WTC11 (cell line): ENCODE data around the gene NME4. TPM values are rescaled to one million over a fixed set of nuclear protein-coding genes. Genes with fewer than 3 reads are reported as not detected.

Source experiments
- ATAC-seq: fragments of 200-7000 bp; cut with Tn5 transposase; 2 replicates; pipeline ENCODE4 v1.10.0; 2021; ENCODE audit warnings: mild to moderate bottlenecking, moderate library complexity
- CTCF ChIA-PET: fragments of 300-600 bp; sonication (Branson Sonifier 250); formaldehyde crosslinking; loops from one replicate; lab custom pipeline; 2021; ENCODE audit warnings: antibody characterized with exemption; lab: Charles Lee
- POLR2A ChIA-PET: fragments of 350-600 bp; sonication (Branson Sonifier 250); formaldehyde crosslinking; loops from one replicate; lab custom pipeline; 2021; ENCODE audit warnings: antibody characterized with exemption; lab: Charles Lee
- DNase-seq: peaks from one replicate; pipeline ENCODE4 v3.0.0; 2021; ENCODE audit warnings: low spot score
- H3K27ac Mint-ChIP-seq: 2 replicates; pipeline ENCODE4 v1.8.0; 2021; ENCODE audit warnings: mixed read lengths
- H3K27me3 Mint-ChIP-seq: 2 replicates; pipeline ENCODE4 v1.8.0; 2021; ENCODE audit warnings: low read depth, mild to moderate bottlenecking, moderate library complexity, mixed read lengths
- H3K36me3 Mint-ChIP-seq: 2 replicates; pipeline ENCODE4 v1.8.0; 2021; ENCODE audit warnings: mixed read lengths
- H3K4me1 Mint-ChIP-seq: 2 replicates; pipeline ENCODE4 v1.8.0; 2022; ENCODE audit warnings: mixed read lengths
- H3K4me3 Mint-ChIP-seq: 2 replicates; pipeline ENCODE4 v1.8.0; 2021; ENCODE audit warnings: mild to moderate bottlenecking, moderate library complexity, mixed read lengths
- H3K9me3 Mint-ChIP-seq: 2 replicates; pipeline ENCODE4 v1.8.0; 2021; ENCODE audit warnings: mixed read lengths
- CBFB ChIP-seq: sonication (generic); formaldehyde crosslinking; IDR thresholded peaks from 2 replicates; pipeline ENCODE4 v1.8.1; 2022; ENCODE audit warnings: mild to moderate bottlenecking, low read depth, missing genetic modification reagents
- GABPB1 ChIP-seq: sonication (generic); formaldehyde crosslinking; IDR thresholded peaks from 2 replicates; pipeline ENCODE4 v1.8.1; 2023; ENCODE audit warnings: mild to moderate bottlenecking, missing genetic modification reagents
- NR2C2 ChIP-seq: sonication (generic); formaldehyde crosslinking; IDR thresholded peaks from 2 replicates; pipeline ENCODE4 v1.8.0; 2022; ENCODE audit warnings: mild to moderate bottlenecking, missing genetic modification reagents
- SMAD3 ChIP-seq: sonication (generic); formaldehyde crosslinking; IDR thresholded peaks from 2 replicates; pipeline ENCODE4 v1.8.0; 2022; ENCODE audit warnings: missing genetic modification reagents, mild to moderate bottlenecking, borderline replicate concordance
- TP53 ChIP-seq: sonication (generic); formaldehyde crosslinking; IDR thresholded peaks from 2 replicates; pipeline ENCODE4 v1.8.1; 2023; ENCODE audit warnings: mild to moderate bottlenecking, missing genetic modification reagents
- ZNF121 ChIP-seq: sonication (generic); formaldehyde crosslinking; IDR thresholded peaks from 2 replicates; pipeline ENCODE4 v1.8.0; 2023; ENCODE audit warnings: missing genetic modification reagents
- total RNA-seq: library from RNA; stranded (reverse); gene quantifications from 3 replicates; pipeline ENCODE4 v1.2.3, GENCODE V29; 2021
- TF ChIP-seq, protein P1 (sequence below): fragments of 250-450 bp; sonication (Bioruptor Pico); IDR thresholded peaks from 2 replicates; pipeline ENCODE4 v1.9.0; 2021; ENCODE audit warnings: moderate library complexity, mild to moderate bottlenecking, inconsistent platforms, borderline replicate concordance
- TF ChIP-seq, protein P2 (sequence below): fragments of 250-450 bp; sonication (Bioruptor Pico); IDR thresholded peaks from 2 replicates; pipeline ENCODE4 v1.9.0; 2021; ENCODE audit warnings: mild to moderate bottlenecking
- TF ChIP-seq, protein P3 (sequence below): sonication (generic); formaldehyde crosslinking; IDR thresholded peaks from 2 replicates; pipeline ENCODE4 v1.8.0; 2022; ENCODE audit warnings: mild to moderate bottlenecking, missing genetic modification reagents
- TF ChIP-seq, protein P4 (sequence below): sonication (generic); formaldehyde crosslinking; IDR thresholded peaks from 2 replicates; pipeline ENCODE4 v1.8.0; 2022; ENCODE audit warnings: missing genetic modification reagents
- TF ChIP-seq, protein P5 (sequence below): sonication (generic); formaldehyde crosslinking; IDR thresholded peaks from 2 replicates; pipeline ENCODE4 v1.8.1; 2023; ENCODE audit warnings: mild to moderate bottlenecking, missing genetic modification reagents, borderline replicate concordance
- TF ChIP-seq, protein P6 (sequence below): sonication (generic); formaldehyde crosslinking; IDR thresholded peaks from 2 replicates; pipeline ENCODE4 v1.8.1; 2023; ENCODE audit warnings: mild to moderate bottlenecking, missing genetic modification reagents, moderate library complexity

NME4 gene
- total RNA-seq, 1 experiment from 2014 or later: 467 TPM

DNA sequence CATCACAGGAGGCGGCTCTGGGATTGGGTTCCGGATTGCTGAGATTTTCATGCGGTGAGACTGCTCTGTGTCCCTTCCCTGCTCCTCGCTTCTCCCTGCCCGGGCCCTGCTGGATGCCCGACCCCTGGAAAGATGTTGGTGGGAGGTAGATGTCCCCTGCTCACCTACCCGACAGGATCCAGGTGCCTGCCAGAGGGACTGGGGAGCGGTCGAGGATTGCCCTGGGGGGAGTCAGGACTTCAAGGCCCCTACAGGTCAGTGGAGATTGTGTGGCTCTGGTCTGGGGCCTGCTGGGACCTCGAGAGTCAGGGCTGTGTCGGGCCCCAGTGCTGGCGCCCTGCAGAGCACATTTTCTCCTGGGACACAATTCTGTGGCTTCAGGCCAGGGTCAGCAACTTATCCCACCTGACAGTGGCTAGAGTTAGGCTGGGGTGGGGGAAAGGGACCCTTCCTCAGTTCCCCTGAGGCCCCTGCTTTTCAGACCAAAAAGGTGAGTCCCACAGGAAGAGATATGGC, 8.0 kb downstream of the NME4 start (continued):
- TF ChIP-seq, protein P1, sequence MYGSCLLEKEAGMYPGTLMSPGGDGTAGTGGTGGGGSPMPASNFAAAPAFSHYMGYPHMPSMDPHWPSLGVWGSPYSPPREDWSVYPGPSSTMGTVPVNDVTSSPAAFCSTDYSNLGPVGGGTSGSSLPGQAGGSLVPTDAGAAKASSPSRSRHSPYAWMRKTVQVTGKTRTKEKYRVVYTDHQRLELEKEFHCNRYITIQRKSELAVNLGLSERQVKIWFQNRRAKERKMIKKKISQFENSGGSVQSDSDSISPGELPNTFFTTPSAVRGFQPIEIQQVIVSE (CRISPR knock-in tag): no peak
- TF ChIP-seq, protein P2, sequence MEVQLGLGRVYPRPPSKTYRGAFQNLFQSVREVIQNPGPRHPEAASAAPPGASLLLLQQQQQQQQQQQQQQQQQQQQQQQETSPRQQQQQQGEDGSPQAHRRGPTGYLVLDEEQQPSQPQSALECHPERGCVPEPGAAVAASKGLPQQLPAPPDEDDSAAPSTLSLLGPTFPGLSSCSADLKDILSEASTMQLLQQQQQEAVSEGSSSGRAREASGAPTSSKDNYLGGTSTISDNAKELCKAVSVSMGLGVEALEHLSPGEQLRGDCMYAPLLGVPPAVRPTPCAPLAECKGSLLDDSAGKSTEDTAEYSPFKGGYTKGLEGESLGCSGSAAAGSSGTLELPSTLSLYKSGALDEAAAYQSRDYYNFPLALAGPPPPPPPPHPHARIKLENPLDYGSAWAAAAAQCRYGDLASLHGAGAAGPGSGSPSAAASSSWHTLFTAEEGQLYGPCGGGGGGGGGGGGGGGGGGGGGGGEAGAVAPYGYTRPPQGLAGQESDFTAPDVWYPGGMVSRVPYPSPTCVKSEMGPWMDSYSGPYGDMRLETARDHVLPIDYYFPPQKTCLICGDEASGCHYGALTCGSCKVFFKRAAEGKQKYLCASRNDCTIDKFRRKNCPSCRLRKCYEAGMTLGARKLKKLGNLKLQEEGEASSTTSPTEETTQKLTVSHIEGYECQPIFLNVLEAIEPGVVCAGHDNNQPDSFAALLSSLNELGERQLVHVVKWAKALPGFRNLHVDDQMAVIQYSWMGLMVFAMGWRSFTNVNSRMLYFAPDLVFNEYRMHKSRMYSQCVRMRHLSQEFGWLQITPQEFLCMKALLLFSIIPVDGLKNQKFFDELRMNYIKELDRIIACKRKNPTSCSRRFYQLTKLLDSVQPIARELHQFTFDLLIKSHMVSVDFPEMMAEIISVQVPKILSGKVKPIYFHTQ (CRISPR knock-in tag): no peak

DNA sequence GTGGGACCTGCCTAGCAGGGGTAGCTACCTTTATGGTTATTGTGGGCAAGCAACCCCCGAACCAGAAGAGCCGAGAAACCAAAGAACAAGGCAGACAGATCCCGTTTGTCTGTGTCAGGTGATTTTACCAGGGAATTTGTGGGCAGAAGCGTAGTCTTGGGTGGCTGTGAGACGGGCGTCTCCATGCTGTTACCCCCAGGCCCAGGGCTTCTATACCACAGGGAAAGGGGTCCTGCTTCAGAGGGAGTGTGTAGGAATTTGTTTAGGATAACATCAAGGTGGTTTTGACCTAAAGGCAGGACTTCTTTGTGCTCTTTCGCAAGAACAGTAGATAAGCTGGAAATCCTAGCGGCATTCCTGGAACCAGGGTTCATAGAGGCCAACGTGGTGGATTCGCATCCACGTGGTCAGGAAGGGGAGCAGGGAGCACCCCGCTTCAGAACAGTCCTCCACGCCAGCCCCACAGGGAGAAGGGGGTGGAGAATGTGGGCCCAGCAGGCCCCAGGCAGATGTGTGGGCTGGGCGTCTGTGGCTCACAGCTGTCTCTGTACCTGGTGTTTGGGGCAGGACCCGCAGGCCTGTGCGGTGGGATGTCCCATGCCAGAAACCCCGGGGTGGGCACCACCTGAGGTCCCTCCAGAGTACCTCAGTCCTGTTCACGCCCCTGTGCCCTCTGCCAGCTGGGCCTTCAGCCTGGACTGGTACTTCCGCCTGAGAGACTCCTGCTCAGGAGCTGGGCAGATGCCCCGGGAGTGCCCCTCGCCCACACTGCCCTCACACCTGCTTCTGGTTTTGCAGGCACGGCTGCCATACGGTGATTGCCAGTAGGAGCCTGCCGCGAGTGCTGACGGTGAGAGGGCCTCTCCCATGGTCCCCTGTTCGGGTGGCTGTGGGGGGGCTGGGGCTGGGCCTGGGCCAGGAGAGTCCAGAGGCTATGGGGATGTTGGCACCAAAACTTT, 8.8 kb downstream of the NME4 start:
- Mint-ChIP-seq H3K9me3 (no peaks in the 10 kb centered on the region), H3K27ac (no peak overlapping the region), H3K27me3 (no peaks in the 10 kb centered on the region), H3K4me3 (no peak overlapping the region), H3K4me1 (no peaks in the 10 kb centered on the region), H3K36me3 (peaks cover 5% of the 10 kb centered on the region; the same call in 1 of the 2 replicates)
- ATAC-seq (no peak), DNase-seq (no peak)
- TF ChIP-seq TP53: no peak
- peak; percentile 83 for TF ChIP-seq GABPB1 (CRISPR knock-in tag)
- CTCF ChIA-PET: interaction anchor here (1.1 to 1.3 kb wide), 2 partner anchors 8 to 177 kb away, joined by 3 read pairs; no protein-coding TSS in a partner anchor
- POLR2A ChIA-PET: no interaction called here

DNA sequence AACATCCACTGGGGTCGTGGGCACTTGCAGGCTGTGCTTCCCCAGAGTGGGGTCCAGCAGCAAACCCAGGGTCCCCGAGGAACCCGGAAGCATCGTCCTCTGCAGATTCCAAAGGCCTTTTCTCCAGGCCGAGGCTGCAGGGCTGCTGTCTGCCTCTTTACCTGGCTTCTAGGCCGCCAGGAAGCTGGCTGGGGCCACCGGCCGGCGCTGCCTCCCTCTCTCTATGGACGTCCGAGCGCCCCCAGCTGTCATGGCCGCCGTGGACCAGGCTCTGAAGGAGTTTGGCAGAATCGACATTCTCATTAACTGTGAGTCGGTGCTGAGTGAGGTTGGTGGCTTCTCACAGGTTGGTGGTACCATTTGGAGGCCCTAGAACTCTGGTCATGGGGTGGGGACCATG, 10.3 kb downstream of the NME4 start:
- DNase-seq: no peak
- no peaks in the 10 kb centered on the region for H3K4me1 Mint-ChIP-seq
- POLR2A ChIA-PET: no interaction called here
- peak; percentile 38 for ATAC-seq
- H3K27me3 Mint-ChIP-seq: no peaks in the 10 kb centered on the region
- TF ChIP-seq, protein P3, sequence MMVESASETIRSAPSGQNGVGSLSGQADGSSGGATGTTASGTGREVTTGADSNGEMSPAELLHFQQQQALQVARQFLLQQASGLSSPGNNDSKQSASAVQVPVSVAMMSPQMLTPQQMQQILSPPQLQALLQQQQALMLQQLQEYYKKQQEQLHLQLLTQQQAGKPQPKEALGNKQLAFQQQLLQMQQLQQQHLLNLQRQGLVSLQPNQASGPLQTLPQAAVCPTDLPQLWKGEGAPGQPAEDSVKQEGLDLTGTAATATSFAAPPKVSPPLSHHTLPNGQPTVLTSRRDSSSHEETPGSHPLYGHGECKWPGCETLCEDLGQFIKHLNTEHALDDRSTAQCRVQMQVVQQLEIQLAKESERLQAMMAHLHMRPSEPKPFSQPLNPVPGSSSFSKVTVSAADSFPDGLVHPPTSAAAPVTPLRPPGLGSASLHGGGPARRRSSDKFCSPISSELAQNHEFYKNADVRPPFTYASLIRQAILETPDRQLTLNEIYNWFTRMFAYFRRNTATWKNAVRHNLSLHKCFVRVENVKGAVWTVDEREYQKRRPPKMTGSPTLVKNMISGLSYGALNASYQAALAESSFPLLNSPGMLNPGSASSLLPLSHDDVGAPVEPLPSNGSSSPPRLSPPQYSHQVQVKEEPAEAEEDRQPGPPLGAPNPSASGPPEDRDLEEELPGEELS: no peak
- TF ChIP-seq NR2C2 (no peak), CBFB (CRISPR knock-in tag) (no peak), ZNF121 (CRISPR knock-in tag) (no peak), SMAD3 (CRISPR knock-in tag) (no peak)
- TF ChIP-seq, protein P4, sequence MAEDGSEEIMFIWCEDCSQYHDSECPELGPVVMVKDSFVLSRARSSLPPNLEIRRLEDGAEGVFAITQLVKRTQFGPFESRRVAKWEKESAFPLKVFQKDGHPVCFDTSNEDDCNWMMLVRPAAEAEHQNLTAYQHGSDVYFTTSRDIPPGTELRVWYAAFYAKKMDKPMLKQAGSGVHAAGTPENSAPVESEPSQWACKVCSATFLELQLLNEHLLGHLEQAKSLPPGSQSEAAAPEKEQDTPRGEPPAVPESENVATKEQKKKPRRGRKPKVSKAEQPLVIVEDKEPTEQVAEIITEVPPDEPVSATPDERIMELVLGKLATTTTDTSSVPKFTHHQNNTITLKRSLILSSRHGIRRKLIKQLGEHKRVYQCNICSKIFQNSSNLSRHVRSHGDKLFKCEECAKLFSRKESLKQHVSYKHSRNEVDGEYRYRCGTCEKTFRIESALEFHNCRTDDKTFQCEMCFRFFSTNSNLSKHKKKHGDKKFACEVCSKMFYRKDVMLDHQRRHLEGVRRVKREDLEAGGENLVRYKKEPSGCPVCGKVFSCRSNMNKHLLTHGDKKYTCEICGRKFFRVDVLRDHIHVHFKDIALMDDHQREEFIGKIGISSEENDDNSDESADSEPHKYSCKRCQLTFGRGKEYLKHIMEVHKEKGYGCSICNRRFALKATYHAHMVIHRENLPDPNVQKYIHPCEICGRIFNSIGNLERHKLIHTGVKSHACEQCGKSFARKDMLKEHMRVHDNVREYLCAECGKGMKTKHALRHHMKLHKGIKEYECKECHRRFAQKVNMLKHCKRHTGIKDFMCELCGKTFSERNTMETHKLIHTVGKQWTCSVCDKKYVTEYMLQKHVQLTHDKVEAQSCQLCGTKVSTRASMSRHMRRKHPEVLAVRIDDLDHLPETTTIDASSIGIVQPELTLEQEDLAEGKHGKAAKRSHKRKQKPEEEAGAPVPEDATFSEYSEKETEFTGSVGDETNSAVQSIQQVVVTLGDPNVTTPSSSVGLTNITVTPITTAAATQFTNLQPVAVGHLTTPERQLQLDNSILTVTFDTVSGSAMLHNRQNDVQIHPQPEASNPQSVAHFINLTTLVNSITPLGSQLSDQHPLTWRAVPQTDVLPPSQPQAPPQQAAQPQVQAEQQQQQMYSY: no peak
- TF ChIP-seq, protein P5, sequence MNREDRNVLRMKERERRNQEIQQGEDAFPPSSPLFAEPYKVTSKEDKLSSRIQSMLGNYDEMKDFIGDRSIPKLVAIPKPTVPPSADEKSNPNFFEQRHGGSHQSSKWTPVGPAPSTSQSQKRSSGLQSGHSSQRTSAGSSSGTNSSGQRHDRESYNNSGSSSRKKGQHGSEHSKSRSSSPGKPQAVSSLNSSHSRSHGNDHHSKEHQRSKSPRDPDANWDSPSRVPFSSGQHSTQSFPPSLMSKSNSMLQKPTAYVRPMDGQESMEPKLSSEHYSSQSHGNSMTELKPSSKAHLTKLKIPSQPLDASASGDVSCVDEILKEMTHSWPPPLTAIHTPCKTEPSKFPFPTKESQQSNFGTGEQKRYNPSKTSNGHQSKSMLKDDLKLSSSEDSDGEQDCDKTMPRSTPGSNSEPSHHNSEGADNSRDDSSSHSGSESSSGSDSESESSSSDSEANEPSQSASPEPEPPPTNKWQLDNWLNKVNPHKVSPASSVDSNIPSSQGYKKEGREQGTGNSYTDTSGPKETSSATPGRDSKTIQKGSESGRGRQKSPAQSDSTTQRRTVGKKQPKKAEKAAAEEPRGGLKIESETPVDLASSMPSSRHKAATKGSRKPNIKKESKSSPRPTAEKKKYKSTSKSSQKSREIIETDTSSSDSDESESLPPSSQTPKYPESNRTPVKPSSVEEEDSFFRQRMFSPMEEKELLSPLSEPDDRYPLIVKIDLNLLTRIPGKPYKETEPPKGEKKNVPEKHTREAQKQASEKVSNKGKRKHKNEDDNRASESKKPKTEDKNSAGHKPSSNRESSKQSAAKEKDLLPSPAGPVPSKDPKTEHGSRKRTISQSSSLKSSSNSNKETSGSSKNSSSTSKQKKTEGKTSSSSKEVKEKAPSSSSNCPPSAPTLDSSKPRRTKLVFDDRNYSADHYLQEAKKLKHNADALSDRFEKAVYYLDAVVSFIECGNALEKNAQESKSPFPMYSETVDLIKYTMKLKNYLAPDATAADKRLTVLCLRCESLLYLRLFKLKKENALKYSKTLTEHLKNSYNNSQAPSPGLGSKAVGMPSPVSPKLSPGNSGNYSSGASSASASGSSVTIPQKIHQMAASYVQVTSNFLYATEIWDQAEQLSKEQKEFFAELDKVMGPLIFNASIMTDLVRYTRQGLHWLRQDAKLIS (CRISPR knock-in tag): no peak
- TF ChIP-seq, protein P6, sequence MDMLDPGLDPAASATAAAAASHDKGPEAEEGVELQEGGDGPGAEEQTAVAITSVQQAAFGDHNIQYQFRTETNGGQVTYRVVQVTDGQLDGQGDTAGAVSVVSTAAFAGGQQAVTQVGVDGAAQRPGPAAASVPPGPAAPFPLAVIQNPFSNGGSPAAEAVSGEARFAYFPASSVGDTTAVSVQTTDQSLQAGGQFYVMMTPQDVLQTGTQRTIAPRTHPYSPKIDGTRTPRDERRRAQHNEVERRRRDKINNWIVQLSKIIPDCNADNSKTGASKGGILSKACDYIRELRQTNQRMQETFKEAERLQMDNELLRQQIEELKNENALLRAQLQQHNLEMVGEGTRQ: no peak
- TF ChIP-seq, all 79 proteins: peak for 0
- Mint-ChIP-seq H3K9me3 (no peaks in the 10 kb centered on the region), H3K36me3 (peaks cover 6% of the 10 kb centered on the region; the same call in 1 of the 2 replicates), H3K4me3 (no peak overlapping the region), H3K27ac (no peak overlapping the region)
- CTCF ChIA-PET: interaction anchor here (1.1 to 1.3 kb wide), 2 partner anchors 9 to 80 kb away, joined by 3 to 5 read pairs; no protein-coding TSS in a partner anchor
